Cardiac fibroblast (primary cell): ENCODE measurements around the gene PRDM2.

Experiments
- DNase-seq, 2 donors: peaks; one replicate each; pipeline versions ENCODE4 v3.0.0 to v3.0.0-alpha.2; 2010; ENCODE audit warnings: low read depth in 2 of 2
- H3K4me3 ChIP-seq, 2 donors: replicated peaks in 1 of 2; 1 replicate in 1 of 2; 2 replicates in 1 of 2; pipeline ENCODE4 v1.5.1; 2011; ENCODE audit warnings: low read depth in 2 of 2, low read length in 2 of 2, mild to moderate bottlenecking in 2 of 2, moderate library complexity in 1 of 2
- TF ChIP-seq, protein P1 (sequence below): IDR thresholded peaks from one replicate; pipeline ENCODE4 v1.5.1; 2011; ENCODE audit warnings: low read depth, mild to moderate bottlenecking, low read length, inconsistent platforms

The PRDM2 gene

DNA sequence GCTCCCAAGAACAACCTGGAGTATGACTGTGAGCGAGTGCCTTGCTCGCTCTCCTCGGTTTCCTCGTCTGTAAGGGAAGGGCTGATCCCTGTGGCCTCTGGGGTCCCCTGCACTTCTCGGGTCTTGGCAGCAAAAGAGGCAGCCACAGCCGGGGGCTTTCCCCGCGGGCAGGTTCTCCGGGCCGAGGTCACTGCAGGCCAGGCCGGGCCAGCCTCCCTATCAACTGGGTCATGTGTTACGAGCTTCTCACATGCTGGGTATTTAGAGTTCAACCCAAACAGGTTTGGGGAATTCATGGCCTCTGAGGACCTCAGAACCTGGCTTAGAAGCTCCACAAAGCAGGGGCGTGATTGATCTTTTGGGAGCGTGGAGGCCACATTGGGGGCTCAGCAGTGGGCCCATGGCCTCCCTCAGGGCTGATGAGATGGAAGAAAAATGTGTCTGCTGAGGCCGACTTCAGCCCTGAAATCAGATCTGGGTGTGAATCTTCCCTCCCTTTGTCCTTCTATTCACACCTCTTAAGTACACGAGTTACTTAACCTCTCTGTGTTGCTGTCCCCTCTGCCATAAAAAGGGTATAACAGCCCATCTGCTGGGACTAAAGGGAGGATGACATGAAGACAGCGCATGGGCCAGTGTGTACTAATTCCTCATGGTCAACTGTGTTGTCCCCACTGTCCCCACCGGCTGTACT, 103.7 kb downstream of the PRDM2 start:
- no peak for DNase-seq
- H3K4me3 ChIP-seq = no peak overlapping the region
- TF ChIP-seq, protein P1, sequence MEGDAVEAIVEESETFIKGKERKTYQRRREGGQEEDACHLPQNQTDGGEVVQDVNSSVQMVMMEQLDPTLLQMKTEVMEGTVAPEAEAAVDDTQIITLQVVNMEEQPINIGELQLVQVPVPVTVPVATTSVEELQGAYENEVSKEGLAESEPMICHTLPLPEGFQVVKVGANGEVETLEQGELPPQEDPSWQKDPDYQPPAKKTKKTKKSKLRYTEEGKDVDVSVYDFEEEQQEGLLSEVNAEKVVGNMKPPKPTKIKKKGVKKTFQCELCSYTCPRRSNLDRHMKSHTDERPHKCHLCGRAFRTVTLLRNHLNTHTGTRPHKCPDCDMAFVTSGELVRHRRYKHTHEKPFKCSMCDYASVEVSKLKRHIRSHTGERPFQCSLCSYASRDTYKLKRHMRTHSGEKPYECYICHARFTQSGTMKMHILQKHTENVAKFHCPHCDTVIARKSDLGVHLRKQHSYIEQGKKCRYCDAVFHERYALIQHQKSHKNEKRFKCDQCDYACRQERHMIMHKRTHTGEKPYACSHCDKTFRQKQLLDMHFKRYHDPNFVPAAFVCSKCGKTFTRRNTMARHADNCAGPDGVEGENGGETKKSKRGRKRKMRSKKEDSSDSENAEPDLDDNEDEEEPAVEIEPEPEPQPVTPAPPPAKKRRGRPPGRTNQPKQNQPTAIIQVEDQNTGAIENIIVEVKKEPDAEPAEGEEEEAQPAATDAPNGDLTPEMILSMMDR = no peak

DNA sequence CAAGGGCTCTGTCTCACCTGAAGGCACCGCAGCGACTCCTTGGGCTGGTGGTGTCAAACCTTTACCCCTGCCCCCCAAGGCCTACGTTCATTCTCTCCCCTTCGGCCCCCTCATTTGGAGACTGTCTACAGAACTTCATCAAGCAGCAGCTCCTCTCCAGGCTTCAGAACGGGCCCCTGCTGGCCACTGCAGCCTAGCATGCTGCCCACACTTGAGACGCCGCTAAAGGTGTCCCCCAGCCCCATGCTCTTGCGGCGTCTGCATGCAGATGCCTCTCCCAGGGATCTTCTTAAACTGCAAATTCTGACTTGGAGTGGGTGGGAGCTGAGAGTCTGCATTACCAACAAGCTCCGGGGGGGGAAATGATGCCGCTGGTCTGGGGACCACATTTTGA, 104.2 kb downstream of the PRDM2 start:
- DNase-seq = no peak
- no peak overlapping the region for H3K4me3 ChIP-seq
- TF ChIP-seq, protein P1 = no peak

DNA sequence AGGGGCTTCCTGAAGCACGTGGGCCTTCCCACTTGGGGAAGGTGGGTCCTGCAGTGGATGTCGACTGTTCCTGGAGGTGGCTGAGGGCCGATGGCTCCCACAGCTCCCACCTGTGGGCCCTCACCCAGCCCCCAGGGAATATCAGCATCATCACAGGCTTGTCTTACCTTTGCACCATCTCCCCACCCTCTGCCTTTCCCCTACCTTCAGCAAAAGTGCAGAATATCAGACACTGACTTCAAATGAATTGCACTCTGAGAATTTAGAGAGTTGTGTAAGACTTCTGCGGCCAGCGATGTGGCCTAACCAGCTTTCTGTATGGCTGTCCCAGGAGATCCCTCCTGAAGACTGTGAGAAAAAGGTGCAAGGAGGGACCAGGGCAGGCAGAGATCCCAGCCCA, 105.4 kb downstream of the PRDM2 start:
- H3K4me3 ChIP-seq = no peak overlapping the region
- TF ChIP-seq, protein P1 = no peak
- DNase-seq = no peak

DNA sequence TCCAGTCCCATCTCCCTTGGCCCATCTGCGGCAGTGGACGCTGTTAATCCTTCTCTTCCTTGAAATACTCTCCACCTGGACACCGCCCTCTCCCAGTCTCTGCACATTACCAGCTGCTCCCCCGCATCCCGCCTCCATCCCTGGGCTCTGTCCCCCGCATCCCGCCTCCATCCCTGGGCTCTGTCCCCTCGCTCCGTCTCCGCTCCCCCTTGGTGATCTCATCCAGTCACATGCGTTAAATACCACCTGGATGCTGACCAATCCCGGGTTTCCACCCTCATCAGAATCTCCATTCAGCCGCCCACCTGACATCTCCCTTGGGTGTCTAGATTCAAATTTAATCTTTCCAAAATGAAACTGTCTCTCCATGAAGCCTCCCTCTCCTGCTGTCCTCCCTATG, 106.1 kb downstream of the PRDM2 start:
- TF ChIP-seq, protein P1 = no peak
- no peak for DNase-seq
- H3K4me3 ChIP-seq = no peak overlapping the region

DNA sequence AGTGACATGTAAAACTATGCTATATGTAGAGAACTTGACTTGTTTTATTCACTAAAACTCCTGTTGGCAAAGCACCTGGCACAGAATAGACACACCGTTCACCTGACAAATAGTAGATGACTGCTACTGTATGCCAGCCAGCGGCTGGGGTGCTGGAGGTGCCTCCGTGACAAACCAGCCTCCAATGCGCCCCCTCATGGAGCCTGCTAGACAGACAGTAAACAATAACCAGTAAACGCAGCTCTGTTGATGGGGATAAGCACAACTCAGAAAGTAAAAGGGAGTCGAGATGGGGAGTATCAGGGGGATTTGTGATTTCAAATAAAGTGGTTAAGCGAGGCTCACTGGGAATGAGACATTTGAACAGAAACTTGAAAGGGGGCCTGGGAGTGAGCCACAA, 107.2 kb downstream of the PRDM2 start:
- peak; percentile 27 to 31 for DNase-seq

DNA sequence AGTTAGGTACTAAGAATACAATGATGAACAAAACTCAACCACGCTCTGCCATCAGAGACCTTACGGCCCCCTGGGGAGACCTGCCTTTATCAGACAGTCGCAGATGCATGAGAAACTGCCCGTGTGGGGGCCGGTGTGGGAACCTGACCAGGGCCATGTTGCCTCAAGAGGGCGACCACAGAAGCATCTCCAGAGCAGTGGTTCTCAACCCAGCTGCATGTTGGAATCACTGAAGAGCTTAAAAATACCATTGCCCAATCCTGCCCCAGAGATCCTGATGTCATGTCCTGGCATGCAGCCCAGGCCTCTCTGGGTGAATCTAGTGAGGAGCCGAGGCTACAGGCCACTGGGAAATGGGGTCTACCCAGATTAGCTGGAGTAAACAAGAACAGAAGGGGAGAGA, 108.7 kb downstream of the PRDM2 start:
- peak; percentile 54 to 58 for DNase-seq
- H3K4me3 ChIP-seq = no peak overlapping the region
- TF ChIP-seq, protein P1 = no peak

More for the DNA sequence above, 107.2 kb downstream of the PRDM2 start:
- TF ChIP-seq, protein P1 = peak; percentile 42
- no peak overlapping the region for H3K4me3 ChIP-seq
